IPS-18c (cell line): ENCODE measurements around the gene PDLIM5.
"Not testable (repeated sequence)": the region's sequence is repeated elsewhere in the genome, so short reads cannot be mapped to it uniquely, and the experiment has no call there.

ENCODE experiments used
- H3K4me3 ChIP-seq: 2 replicates; pipeline ENCODE4 v1.7.0; 2013; ENCODE audit warnings: low read depth, mild to moderate bottlenecking, low read length, moderate library complexity; ENCODE audit not compliant: insufficient read depth
- H3K9me3 ChIP-seq: one replicate; pipeline ENCODE4 v1.6.1; 2013; ENCODE audit warnings: mild to moderate bottlenecking, low read length, moderate library complexity; ENCODE audit not compliant: control insufficient read depth, insufficient read depth

The PDLIM5 gene

GRCh38 chr4:94629837-94630236, 178.1 kb downstream of the PDLIM5 start:
- Histone ChIP-seq H3K9me3 (no peaks in the 10 kb centered on the region), H3K4me3 (no peak overlapping the region)

GRCh38 chr4:94634271-94634670, 182.5 kb downstream of the PDLIM5 start:
- no peaks in the 10 kb centered on the region for H3K9me3 ChIP-seq
- no peak overlapping the region for H3K4me3 ChIP-seq

GRCh38 chr4:94635177-94635576, 183.4 kb downstream of the PDLIM5 start:
- no peak overlapping the region for H3K4me3 ChIP-seq

GRCh38 chr4:94636004-94636403, 184.3 kb downstream of the PDLIM5 start:
- H3K9me3 ChIP-seq: no peaks in the 10 kb centered on the region
- no peak overlapping the region for H3K4me3 ChIP-seq

More at GRCh38 chr4:94635177-94635576, 183.4 kb downstream of the PDLIM5 start:
- H3K9me3 ChIP-seq: no peaks in the 10 kb centered on the region

- Histone ChIP-seq H3K4me3 (no peak overlapping the region), H3K9me3 (no peaks in the 10 kb centered on the region)
Measured at GRCh38 chr4:94639298-94639697, 187.6 kb downstream of the PDLIM5 start.

GRCh38 chr4:94640151-94640550, 188.4 kb downstream of the PDLIM5 start:
- Histone ChIP-seq H3K4me3 (no peak overlapping the region), H3K9me3 (no peaks in the 10 kb centered on the region)

GRCh38 chr4:94641702-94642560, 190.2 kb downstream of the PDLIM5 start:
- Histone ChIP-seq H3K9me3 (no peaks in the 10 kb centered on the region), H3K4me3 (no peak overlapping the region)

GRCh38 chr4:94642561-94642866, 190.8 kb downstream of the PDLIM5 start:
- H3K4me3 ChIP-seq: no peak overlapping the region

GRCh38 chr4:94648699-94649098, 197.0 kb downstream of the PDLIM5 start:
- H3K4me3 ChIP-seq: no peak overlapping the region
- H3K9me3 ChIP-seq: no peaks in the 10 kb centered on the region

More at GRCh38 chr4:94642561-94642866, 190.8 kb downstream of the PDLIM5 start:
- H3K9me3 ChIP-seq: no peaks in the 10 kb centered on the region

- H3K4me3 ChIP-seq: no peak overlapping the region
- no peaks in the 10 kb centered on the region for H3K9me3 ChIP-seq
Measured at GRCh38 chr4:94649381-94650133, 197.8 kb downstream of the PDLIM5 start.

- H3K9me3 ChIP-seq: no peaks in the 10 kb centered on the region
Measured at GRCh38 chr4:94650134-94650495, 198.4 kb downstream of the PDLIM5 start.

GRCh38 chr4:94650690-94651089, 198.9 kb downstream of the PDLIM5 start:
- H3K9me3 ChIP-seq: no peaks in the 10 kb centered on the region
- no peak overlapping the region for H3K4me3 ChIP-seq

More at GRCh38 chr4:94650134-94650495, 198.4 kb downstream of the PDLIM5 start:
- no peak overlapping the region for H3K4me3 ChIP-seq

GRCh38 chr4:94653095-94653649, 201.4 kb downstream of the PDLIM5 start:
- Histone ChIP-seq H3K9me3 (no peaks in the 10 kb centered on the region), H3K4me3 (no peak overlapping the region)

- no peak overlapping the region for H3K4me3 ChIP-seq
- no peaks in the 10 kb centered on the region for H3K9me3 ChIP-seq
Measured at GRCh38 chr4:94653984-94654609, 202.4 kb downstream of the PDLIM5 start.

GRCh38 chr4:94654714-94655113, 203.0 kb downstream of the PDLIM5 start:
- no peak overlapping the region for H3K4me3 ChIP-seq
- no peaks in the 10 kb centered on the region for H3K9me3 ChIP-seq

GRCh38 chr4:94660614-94661013, 208.9 kb downstream of the PDLIM5 start:
- H3K4me3 ChIP-seq: no peak overlapping the region

GRCh38 chr4:94665021-94665420, 213.3 kb downstream of the PDLIM5 start:
- not testable (repeated sequence) for H3K4me3 ChIP-seq, H3K9me3 ChIP-seq

More at GRCh38 chr4:94660614-94661013, 208.9 kb downstream of the PDLIM5 start:
- no peaks in the 10 kb centered on the region for H3K9me3 ChIP-seq
